ENCODE measurements around the gene PHRF1. TPM values are rescaled to one million over a fixed set of nuclear protein-coding genes. Genes with fewer than 3 reads are reported as not detected.

PHRF1 gene
- total and polyA plus RNA-seq, 2 of the 4 experiments (the other 2 are of a cell fraction) = 10.9 to 17.5 TPM

GRCh38 chr11:551596-551995 is 24.7 kb upstream of the PHRF1 start:
- Histone ChIP-seq H3K23ac (ENCODE audit: low read depth, low read length) (no peak overlapping the region), H2BK120ac (ENCODE audit: low read depth, low read length) (no peak overlapping the region), H4K5ac (ENCODE audit: low read depth, low read length) (no peak overlapping the region), H2AK9ac (replicated peaks; ENCODE audit: low read depth, low read length, poor library complexity) (no peak overlapping the region), H4K91ac (ENCODE audit: insufficient read depth, low read depth, low read length) (no peak overlapping the region), H3K56ac (ENCODE audit: extremely low read depth, insufficient read depth, low read length) (no peak overlapping the region), H3K4me1 (ENCODE audit: control insufficient read depth, insufficient read depth, low read length) (peaks cover 2% of the 10 kb centered on the region; the same call in 1 of the 2 replicates), H3K9me3 (ENCODE audit: control insufficient read depth, insufficient read depth, low read length) (no peaks in the 10 kb centered on the region), H2BK15ac (ENCODE audit: low read depth, low read length) (no peak overlapping the region), H2AK5ac (ENCODE audit: low read depth, low read length) (no peak overlapping the region), H4K20me1 (ENCODE audit: insufficient read depth, low read length) (peaks cover 6% of the 10 kb centered on the region; the same call in 1 of the 2 replicates), H3K18ac (ENCODE audit: low read depth, low read length) (no peak overlapping the region), H3K9me1 (ENCODE audit: insufficient read depth, low read length) (no peaks in the 10 kb centered on the region), H3K27ac (ENCODE audit: insufficient read depth, low read length) (no peak overlapping the region), H3K27me3 (ENCODE audit: control insufficient read depth, insufficient read depth, low read length) (peaks cover 32% of the 10 kb centered on the region), H3K4ac (ENCODE audit: low read depth, low read length) (no peak overlapping the region), H3K4me3 (ENCODE audit: insufficient read depth, low read depth, low read length) (no peak overlapping the region), H2AFZ (replicated peaks; ENCODE audit: low read length, poor library complexity) (no peak overlapping the region), H3K36me3 (ENCODE audit: control insufficient read depth, insufficient read depth, low read length) (peaks cover 2% of the 10 kb centered on the region; the same call in 1 of the 2 replicates), H3K14ac (replicated peaks; ENCODE audit: low read depth, low read length) (no peak overlapping the region), H3K4me2 (ENCODE audit: low read depth, low read length) (no peak overlapping the region), H2BK5ac (ENCODE audit: low read depth, low read length, poor library complexity, severe bottlenecking) (no peak overlapping the region), H3K79me1 (ENCODE audit: low read depth in 1 of 2, low read length in 2 of 2) (no peaks in the 10 kb centered on the region), H3K9ac (ENCODE audit: low read depth, low read length) (no peak overlapping the region), H2BK20ac (ENCODE audit: low read depth, low read length) (no peak overlapping the region), H4K8ac (ENCODE audit: low read depth in 2 of 2, low read length in 2 of 2) (no peak overlapping the region)
- no TSS peak for BruUV-seq (replicated peaks)
- in situ Hi-C loops (cut with MboI; ENCODE audit: low sequenced_read_pairs) (no loop called here), dilution Hi-C loops (cut with HindIII; ENCODE audit: low sequenced_read_pairs, unreplicated experiment) (no loop called here), intact Hi-C loops (cut with micrococcal nuclease) (loop anchor here (10.0 kb wide), 1 partner anchor 173 kb away; no protein-coding TSS in a partner anchor)
- CTCF ChIA-PET = no interaction called here
- ATAC-seq (ENCODE audit: low read depth) (no peak), DNase-seq (no peak)
- TF ChIP-seq CTCF (conservative IDR thresholded peaks at IDR 0.05; ENCODE audit: low read depth, low read length) = no peak
- no peak for TF ChIP-seq USF2 (IDR thresholded peaks at IDR 0.05; ENCODE audit: low read depth, low read length)
- WGBS, 2 experiments (ENCODE audit: extremely low coverage in 2 of 2, insufficient read length in 1 of 2) = 75% methylated on average over 5 of the region's 12 CpGs; no CpG with 5 or more reads in 1 of the 2 experiments
- POLR2A ChIA-PET (ENCODE audit: unreplicated experiment) = no interaction called here

All from IMR-90 (cell line).